GM12873 (cell line): ENCODE results near the gene TFF2.

Experiments used
- CTCF ChIP-seq: IDR thresholded peaks from 2 replicates; pipeline ENCODE4 v1.5.1; 2012; ENCODE audit warnings: low read depth, mild to moderate bottlenecking, moderate library complexity, low read length, control low read depth; ENCODE audit not compliant: insufficient read depth; ENCODE audit errors: missing control alignments

TFF2 gene

GRCh38 chr21:42357307-42357706 lies 6.5 kb upstream of the TFF2 start:
- TF ChIP-seq CTCF = no peak

GRCh38 chr21:42356650-42357049 lies 5.9 kb upstream of the TFF2 start:
- no peak for TF ChIP-seq CTCF

GRCh38 chr21:42356046-42356445 lies 5.3 kb upstream of the TFF2 start:
- TF ChIP-seq CTCF = no peak

GRCh38 chr21:42353623-42354022 lies 2.8 kb upstream of the TFF2 start:
- TF ChIP-seq CTCF = no peak

- no peak for TF ChIP-seq CTCF
Observed at GRCh38 chr21:42352441-42353095, 1.8 kb upstream of the TFF2 start.

GRCh38 chr21:42351626-42352440 lies 1.0 kb upstream of the TFF2 start:
- TF ChIP-seq CTCF = no peak

- no peak for TF ChIP-seq CTCF
Observed at GRCh38 chr21:42350318-42350910, 380 bp downstream of the TFF2 start.
